GM21786 (cell line): ENCODE results near the gene GRIA1.

Experiments used
- ATAC-seq: cut with Tn5 transposase; IDR thresholded peaks from one replicate; pipeline ENCODE4 v1.9.1; 2021; ENCODE audit not compliant: unreplicated experiment

The GRIA1 gene

GRCh38 chr5:153490118-153491037 lies at the start of gene GRIA1:
Gene GRIA1 (plus strand): TSS chr5:153490670.
- no peak for ATAC-seq

DNA sequence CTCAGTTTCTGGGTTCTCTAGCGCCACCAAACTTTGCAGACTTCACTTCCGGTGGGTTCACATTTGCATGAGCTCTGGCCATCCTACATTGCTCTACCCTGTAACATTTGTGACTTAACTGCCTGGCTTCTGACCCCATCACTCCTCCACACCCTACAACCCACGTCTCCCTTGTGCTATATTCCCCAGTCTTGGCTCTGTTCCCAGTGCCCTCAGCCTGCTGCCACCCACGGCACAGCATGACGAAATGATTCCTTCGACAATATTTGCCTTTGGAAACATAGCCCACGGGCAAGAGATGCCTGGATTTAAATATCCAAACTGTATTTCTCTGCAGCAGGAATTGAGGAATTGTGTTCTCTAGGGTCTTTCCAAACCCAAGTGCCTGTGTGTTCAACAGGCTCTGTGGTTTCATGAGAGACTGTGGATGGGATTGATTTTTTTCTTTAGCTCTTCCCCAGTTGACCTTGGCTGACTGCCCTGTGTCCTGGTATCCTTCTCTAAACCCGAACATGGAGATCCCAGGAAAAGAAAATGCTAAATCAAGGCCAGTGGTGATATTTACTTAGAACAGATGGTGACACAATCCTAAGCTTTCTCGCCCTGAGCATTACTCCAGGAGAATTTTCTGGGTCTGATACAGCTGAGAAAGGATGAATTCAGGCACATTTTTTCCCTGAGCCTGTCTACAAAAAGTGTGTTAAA lies 44.4 kb upstream of the GRIA1 start:
- ATAC-seq: no peak

DNA sequence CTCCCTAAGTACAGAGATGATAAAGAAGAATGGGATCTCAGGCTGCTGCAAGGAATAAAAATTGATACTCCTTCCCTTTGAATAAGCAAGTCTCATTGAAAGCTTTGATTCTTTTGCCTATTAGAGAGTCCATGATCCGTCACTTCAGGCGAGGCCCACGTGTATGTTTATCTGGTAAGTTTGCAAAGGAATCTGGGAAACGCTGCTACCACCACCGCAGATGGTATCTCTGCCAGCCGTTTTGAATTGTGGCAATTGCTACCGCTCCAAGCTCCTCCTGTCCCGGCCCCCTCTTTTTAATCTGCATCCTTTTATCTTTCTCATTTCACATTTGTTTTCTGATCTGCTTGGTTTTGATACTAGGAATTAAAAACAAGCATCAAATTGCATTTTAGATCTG lies 42.9 kb upstream of the GRIA1 start:
- ATAC-seq: no peak

- ATAC-seq: no peak
Measured at GRCh38 chr5:153456354-153456753, 34.1 kb upstream of the GRIA1 start.

- no peak for ATAC-seq
Measured at GRCh38 chr5:153456993-153457392, 33.5 kb upstream of the GRIA1 start.

DNA sequence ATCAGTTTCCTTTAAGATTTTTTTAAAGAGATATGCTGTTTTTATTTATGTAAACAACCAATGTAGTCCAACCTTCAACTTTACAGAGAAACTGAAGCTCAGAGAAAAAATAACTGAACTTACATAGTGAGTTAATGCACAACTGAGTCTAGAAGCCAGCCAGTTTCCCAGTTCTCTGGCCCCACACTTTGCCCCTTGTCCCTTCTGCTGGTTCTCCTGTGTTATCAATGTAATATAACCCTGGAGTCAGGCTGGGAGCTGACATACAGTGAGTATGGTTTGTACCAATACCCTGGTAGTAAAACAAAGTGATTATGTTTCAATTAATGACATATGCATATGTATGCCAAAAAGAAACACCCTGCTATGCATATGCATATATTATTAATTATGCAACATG lies 32.2 kb upstream of the GRIA1 start:
- ATAC-seq: no peak

GRCh38 chr5:153459051-153459743 lies 31.3 kb upstream of the GRIA1 start:
- no peak for ATAC-seq

DNA sequence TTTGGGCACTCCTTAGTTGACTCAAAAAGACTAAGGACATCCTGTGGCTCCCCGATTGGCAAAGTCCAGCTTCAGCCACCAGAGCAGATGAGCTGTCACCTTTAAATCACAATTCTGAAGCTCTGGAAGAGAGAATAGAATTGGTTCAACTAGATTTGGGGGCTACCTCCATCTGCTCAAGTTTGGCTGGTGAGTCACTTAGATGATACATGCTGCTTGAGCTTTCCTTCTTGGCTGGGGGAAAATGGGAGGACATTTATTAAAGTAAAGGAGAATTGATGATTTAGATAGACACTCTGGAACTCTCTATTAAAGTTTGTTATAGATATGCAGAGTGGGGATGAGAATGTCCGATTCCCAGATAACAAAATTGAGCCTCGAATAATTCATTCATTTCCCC lies 30.0 kb upstream of the GRIA1 start:
- ATAC-seq: no peak

- ATAC-seq: no peak
Measured at GRCh38 chr5:153461341-153461740, 29.1 kb upstream of the GRIA1 start.

DNA sequence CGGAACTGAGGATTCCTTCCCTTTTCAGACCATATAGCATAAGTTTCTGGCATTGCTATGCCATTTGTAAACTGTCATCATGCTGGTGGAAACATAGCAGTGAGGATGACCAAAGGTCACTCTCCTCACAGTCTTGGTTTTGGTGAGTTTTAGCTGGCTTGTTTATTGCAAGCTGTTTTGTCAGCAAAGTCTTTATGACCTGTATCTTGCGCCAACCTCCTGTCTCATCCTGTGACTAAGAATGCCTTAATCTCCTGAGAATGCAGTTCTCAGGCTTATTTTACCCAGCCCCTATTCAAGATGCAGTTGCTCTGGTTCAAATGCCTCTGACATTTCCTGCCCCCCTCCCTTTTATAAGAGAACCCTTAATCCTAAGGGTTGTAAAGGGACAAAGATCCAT lies 26.7 kb upstream of the GRIA1 start:
- ATAC-seq: no peak

DNA sequence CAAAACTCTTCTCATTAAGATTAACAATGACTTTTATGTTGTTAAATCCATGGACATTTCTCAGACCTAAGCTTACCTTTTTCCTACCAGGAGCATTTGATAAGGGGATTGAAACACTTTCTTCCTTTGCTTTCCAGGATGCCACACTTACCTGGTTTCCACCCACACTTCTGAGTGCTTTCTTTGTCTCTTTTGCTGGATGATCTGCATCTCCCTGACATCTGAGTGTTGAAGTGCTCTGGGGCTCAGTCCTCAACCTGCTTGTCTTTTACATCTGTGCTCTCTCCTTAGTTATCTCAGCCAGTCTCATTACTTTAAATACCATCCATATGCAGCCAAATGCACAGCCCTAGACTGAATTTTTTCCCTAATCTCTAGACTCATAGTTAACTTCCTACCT lies 22.9 kb upstream of the GRIA1 start:
- ATAC-seq: no peak

GRCh38 chr5:153469423-153469822 lies 21.0 kb upstream of the GRIA1 start:
- no peak for ATAC-seq

GRCh38 chr5:153470736-153471135 lies 19.7 kb upstream of the GRIA1 start:
- ATAC-seq: no peak

DNA sequence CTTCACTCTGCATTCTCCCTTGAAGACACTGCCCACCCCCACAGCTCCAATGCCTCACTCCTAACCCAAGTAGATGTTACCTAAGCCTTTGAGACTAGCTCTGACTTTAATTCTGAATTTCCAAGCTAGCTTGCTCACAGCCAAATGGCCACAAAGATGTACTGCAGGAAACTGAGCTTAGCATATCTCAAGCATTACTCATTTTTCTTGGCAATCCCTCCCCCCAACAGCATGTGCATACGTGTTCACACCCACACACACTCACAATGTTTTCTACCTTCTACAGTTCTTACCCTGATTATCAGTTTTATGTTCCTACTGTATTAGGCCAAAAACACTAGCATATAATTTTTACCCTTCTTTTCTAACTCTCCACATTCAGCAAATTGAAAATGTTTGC lies 13.7 kb upstream of the GRIA1 start:
- ATAC-seq: no peak

DNA sequence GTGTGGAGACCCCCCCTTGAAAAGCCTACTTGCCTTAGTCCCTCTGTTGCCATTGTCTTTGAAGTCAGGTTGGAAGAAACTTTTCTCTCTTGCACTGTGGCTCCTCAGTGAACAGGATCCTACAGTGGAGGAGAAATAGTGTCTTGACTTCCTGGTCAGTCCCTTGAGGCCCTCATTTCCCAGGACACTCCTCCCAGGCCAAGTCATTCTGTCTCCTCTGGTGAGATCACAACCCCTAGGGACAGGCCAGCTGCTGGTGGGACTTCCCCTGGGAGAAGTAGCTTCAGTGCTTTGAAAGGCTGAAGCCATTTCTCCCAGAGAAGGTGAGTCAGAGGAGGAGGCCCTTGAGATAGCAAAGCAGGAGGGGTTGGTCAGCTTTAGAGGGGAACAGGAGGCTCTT lies 10.1 kb upstream of the GRIA1 start:
- peak; percentile 95 for ATAC-seq

DNA sequence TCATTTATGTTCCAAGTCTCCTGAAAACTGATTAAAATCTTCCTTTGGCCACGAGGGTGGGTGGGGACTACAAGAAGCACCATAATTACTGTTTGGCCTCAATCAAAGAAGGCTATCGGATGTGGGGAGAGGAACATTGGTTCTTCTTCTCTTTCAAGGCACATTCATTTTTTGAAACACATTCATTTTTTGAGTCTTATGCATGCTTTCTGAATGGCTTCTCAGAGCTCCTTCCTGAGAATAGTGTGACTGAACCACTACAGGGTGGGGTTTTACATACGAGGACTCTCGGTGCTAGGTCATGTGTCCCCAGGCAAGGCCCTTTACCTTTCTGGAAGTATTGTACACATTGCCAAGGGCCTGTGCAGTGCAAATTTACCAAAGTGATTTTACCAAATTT lies 7.0 kb upstream of the GRIA1 start:
- no peak for ATAC-seq

- ATAC-seq: no peak
Measured at GRCh38 chr5:153485641-153486040, 4.8 kb upstream of the GRIA1 start.

DNA sequence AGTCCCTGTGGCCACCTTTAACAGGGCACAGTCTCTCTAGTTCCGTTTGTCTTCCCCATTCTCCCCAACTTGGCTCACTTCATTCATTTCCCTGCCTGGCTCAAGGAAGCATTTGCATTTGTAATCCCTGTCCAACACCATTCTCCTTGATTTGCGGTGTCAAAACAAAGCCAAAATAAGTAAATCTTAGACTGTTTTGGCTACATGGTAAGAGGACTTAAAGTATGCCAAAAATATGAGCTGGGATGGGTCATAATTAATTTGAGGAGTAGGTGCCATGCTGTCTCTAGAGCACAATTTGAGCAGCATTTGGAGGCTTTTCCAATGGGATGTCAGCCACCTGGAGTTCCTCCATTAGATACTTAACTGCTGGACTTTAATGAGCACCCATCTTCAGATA lies 3.7 kb upstream of the GRIA1 start:
- no peak for ATAC-seq

GRCh38 chr5:153489611-153490010 lies 859 bp upstream of the GRIA1 start:
- ATAC-seq: no peak

GRCh38 chr5:153491038-153491744 lies 721 bp downstream of the GRIA1 start:
- ATAC-seq: no peak

- no peak for ATAC-seq
Measured at GRCh38 chr5:153491856-153492255, 1.4 kb downstream of the GRIA1 start.
